ENCODE results near the gene CMSS1. TPM values are rescaled to one million over a fixed set of nuclear protein-coding genes. Genes with fewer than 3 reads are reported as not detected.

The CMSS1 gene
- total RNA-seq, 1 donor from 2014 or later, result 51.5 TPM

DNA sequence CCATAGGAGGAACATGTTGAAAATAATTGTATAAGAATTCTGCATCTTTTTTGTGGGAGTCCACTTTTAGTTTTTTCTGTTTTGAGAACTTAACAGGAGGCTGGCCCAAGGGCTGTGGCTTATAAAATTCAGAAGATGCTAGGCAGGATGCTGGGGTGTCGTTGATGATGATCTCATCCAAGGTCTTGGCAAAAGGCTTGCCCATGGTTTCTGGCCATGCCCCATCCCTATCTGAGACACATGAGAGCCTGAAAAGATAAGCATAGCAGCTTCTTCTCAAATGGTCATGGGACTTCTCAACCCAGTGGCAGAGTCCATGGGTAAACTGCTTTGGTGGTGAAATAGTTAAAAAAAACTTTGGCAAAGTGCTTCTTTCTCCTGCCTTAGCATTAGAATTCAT, 35.2 kb downstream of the CMSS1 start:
- DNase-seq (ENCODE audit: low spot score), result no peak

DNA sequence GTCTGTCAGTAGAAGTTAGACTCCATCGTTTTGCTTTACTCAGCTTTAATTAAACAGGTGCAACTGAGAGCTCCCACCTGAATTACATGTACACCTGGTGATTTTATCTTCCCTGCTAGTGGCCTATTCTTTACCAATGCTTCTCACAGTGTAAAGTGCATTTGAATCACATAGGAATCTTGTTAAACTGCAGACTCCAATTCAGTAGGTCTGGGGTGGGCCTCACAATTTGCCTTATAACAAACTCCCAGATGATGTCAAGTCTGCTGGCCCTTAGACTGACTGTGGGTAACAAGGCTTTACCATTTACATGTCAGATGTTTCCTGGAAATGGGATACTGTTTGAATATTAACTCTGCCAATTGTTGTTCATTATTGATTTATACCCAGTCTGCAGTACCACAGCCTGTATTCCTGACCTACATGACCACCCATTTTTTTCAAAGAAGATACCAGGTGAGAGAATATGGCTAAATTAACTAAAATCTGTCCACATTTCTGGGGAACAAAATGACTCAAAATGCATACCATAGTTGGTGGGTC, 37.2 kb downstream of the CMSS1 start:
- no peak for DNase-seq (ENCODE audit: low spot score)

DNA sequence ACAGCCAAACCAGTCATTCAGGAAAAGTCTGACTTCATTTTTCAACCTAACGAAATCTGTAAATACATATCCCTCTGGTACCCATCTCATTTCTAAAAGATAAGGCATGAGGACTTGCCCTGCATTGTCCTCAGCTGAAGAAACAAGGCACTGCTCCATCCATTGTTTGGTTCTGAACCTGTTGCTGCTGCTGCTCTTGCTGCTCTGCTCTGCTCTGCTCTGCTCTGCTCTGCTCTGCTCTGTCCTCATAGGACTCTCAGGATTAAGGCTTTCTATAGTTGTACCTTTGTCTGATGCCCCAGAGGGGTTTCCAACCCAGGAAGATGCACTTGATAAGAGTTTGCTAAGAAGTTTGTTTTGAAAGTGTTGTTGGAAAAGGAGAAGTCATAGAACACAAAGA, 38.2 kb downstream of the CMSS1 start:
- DNase-seq (ENCODE audit: low spot score), result no peak

- no peak for DNase-seq (ENCODE audit: low spot score)
Observed at GRCh38 chr3:99856437-99857220, 39.0 kb downstream of the CMSS1 start.

GRCh38 chr3:99857278-99857677, 39.6 kb downstream of the CMSS1 start:
- no peak for DNase-seq (ENCODE audit: low spot score)

DNA sequence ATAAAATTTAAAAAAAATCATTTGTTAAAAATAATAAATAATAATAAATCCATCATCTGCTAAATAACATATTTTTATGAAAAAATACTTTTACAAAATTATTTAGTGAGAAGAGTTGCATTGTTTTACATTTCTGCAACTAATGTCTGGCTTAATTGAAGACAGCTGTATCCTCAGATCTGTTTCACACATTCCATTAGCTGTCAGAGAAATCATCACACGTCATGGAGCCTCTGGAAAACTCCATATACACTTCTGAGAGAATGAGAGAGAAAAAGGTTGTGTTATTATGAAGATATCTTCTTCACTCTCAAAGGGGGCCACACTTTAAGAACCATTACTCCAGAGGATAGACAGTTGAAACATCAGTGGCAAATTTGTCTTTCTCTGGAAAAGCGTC, 40.8 kb downstream of the CMSS1 start:
- DNase-seq (ENCODE audit: low spot score), result no peak

DNA sequence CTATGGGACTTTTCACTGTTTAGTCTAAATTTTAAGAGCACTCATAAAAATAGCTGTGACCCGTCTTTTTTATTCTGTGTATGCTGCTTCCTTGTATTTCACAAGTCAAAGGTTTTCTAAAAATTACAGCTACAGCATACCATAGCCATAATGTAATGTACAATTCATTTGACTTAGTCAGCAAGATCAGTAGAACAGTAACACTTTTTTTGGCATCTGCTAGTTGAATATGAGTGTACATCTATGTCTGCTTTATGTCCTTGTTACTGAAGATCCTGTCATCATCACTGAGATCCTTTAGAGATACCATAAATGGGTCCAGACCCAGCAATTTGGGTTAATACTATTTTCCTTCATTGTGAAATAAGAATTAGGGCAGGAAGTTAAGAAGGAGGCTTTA, 42.2 kb downstream of the CMSS1 start:
- no peak for DNase-seq (ENCODE audit: low spot score)

GRCh38 chr3:99861216-99861615, 43.6 kb downstream of the CMSS1 start:
- no peak for DNase-seq (ENCODE audit: low spot score)

DNA sequence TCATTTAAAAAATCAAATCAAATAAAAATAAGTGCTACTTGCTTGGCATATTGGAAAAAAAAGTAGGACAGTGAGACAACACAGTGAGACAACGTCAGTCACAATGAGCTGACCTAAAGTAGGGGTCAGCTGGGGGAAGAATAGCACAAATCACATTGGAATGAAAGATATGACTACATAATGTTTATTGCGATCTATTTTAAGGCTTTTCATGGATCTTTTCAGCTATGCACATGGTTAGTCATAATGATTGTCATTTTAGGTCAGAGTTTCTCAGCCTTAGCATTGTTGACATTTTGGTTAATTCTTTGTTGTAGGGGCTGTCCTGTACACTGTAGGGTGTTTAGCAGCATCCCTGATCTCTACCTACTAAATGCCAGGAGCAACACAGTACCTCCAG, 44.5 kb downstream of the CMSS1 start:
- no peak for DNase-seq (ENCODE audit: low spot score)

- DNase-seq (ENCODE audit: low spot score), result no peak
Observed at GRCh38 chr3:99863002-99863401, 45.3 kb downstream of the CMSS1 start.

DNA sequence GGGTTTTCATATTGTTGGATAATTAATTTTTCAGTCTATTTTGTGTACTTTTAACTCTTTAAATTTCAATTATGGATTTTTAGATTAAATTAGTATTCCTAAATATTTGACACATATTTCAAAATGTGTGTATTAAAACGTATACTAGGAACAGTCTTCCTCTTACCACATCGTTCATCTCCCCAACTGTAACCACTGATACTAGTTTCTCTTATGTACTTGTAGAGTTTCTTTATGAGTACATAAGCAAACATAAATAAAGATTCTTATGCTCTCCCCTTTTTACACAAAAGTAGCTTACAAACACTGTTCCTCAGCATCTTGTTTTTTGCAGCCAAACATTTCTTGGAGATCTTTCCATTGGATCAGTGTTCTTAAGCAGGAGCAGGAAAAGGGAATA, 45.9 kb downstream of the CMSS1 start:
- no peak for DNase-seq (ENCODE audit: low spot score)

- DNase-seq (ENCODE audit: low spot score), result no peak
Observed at GRCh38 chr3:99864289-99864688, 46.6 kb downstream of the CMSS1 start.

DNA sequence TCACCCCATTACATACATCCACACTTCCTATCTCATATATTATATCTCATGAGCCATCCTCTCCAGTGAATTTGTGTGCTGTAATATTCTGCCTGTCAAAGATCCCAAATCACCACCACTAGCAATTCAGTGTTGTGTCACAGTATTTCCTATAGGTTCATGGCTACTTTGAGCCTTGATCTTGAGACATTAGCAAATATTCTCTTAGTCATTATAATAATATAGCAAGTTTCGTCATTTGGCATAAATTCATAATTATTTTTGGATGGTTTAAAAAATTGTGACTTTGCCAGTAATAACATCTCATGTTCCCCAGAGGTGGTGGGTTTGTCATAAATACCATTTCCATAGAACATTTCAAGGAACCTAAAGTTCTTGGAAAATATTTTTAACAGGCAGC, 47.7 kb downstream of the CMSS1 start:
- no peak for DNase-seq (ENCODE audit: low spot score)

DNA sequence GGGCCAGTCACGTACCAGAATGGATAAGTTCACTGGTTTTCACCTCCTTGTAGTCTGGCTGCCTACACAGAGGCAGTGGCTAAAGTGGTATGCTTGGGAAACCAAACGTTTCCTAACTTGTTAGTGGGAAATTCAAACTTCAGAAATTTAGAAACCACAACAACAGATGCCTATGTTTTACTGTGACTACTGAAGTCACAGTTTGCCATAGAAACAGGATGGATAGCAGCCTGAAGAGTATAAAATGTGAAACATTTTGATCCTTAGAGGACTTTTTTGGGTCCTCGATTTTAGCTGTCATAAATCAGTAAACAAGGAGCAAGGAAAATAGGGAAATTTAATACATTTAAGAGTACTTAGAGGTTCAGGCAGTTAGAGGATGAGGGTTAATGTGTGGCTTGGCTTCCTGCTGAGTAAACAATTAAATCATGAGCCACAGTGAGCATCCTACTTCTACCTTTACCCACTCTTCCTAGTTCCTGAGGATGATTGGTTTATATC, 48.6 kb downstream of the CMSS1 start:
- DNase-seq (ENCODE audit: low spot score), result no peak

- DNase-seq (ENCODE audit: low spot score), result no peak
Observed at GRCh38 chr3:99867594-99868310, 50.1 kb downstream of the CMSS1 start.

GRCh38 chr3:99868311-99868646, 50.6 kb downstream of the CMSS1 start:
- DNase-seq (ENCODE audit: low spot score), result no peak

DNA sequence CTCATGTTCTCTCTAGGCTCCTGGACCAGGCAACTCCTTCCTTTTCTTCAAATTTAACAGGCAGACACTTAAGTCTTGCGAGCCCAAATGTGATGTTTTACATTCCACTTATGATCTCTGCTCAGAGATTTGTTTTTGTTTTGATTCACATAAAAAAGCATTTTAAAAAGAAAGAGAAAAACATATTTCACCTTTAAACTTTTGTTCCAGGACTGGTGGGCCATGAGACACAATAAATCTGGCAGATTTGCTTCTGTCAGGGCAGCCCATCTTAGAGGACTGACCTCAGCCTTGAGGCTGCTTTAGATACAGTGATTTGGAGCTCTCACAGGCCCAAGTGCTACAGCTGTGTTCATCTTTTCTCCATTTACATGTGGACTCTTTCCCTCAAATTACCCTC, 52.0 kb downstream of the CMSS1 start:
- no peak for DNase-seq (ENCODE audit: low spot score)

GRCh38 chr3:99870712-99871111, 53.0 kb downstream of the CMSS1 start:
- no peak for DNase-seq (ENCODE audit: low spot score)

DNA sequence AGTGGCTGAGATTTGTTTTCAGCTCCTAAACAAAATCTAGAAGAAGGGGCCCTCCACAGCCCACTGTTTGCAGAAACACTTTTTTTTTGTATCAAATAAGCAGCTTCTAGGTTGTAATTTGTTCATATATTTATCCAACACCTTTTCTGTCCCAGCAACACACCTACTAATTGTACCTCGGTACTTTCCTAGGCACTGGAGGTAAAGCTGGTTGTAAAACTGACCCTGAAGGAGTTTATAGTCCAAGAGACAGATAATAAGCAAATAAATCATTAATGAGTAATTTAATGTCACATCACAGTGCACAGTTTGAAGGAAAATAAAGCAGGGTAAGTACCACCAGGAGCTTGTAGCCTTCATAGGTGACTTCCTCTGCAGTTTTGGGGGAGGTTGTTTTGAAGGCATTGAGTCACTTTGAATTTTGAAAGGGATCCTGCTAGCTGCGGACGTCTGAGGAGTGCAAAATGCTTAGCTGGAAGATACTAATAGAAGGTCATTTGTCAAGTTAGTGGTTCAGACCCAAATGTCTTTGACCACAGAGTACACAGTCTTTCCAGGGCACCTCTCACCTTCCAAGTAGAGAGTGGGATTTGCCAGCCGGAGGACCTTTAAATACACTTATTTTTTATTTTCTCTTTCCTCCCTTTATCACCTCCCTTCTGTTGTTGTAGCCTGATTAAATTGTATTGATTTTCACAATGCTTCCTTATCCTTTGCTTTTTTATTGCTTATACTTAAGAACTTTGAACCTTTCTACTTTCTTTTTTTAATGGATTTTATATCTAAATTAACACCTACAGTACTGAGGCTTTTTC, 53.8 kb downstream of the CMSS1 start:
- no peak for DNase-seq (ENCODE audit: low spot score)

GRCh38 chr3:99872923-99873254, 55.2 kb downstream of the CMSS1 start:
- no peak for DNase-seq (ENCODE audit: low spot score)

DNA sequence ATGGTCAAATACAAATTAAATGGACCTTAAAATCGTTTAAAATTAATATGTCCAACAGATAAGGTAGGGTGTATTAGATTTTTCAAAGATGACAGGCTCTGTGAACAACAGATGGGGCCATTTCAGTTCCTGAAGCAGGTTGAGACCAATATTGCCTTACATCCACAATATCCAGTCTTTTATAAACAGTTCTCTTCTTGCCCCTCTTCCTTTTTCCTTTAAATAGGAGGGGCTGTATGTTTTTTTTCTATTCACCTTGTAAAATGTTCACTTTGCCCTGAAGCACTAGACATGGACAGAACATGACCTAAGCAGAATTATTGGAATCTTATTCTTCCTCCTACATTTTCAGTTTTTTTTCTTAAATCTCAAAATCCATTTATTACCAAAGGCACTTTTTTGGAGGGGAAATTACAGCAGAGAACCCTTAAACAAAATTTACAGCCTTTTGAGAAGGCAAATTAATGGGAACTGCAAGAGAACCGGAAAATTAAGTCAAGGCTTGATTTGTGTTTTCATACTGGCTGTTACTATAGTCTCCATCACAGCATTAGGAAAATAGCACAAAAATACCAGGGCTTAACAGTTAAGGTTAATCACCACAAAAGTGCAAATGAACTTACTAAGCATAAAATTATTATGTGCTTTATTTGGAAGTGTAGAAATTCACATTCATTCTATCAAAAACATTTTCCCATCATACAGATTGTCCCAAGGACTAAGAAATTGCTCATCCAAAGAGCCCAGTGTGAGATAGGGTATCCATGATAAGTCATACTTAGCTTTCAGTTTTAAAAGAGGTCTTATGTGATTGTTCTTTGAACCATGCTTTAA, 55.8 kb downstream of the CMSS1 start:
- no peak for DNase-seq (ENCODE audit: low spot score)
